GM19397 (cell line): ENCODE data around the gene GATAD2B.
A peak's percentile ranks its signal among the peaks of the same experiment; 100 is the strongest.
"Not testable (repeated sequence)": the region's sequence is repeated elsewhere in the genome, so short reads cannot be mapped to it uniquely, and the experiment has no call there.

Experiments
- ATAC-seq: cut with Tn5 transposase; IDR thresholded peaks from one replicate; pipeline ENCODE4 v1.9.1; 2021; ENCODE audit warnings: mild to moderate bottlenecking, moderate library complexity; ENCODE audit not compliant: unreplicated experiment

The GATAD2B gene

GRCh38 chr1:153783233-153784190 is 139.3 kb downstream of the GATAD2B start:
- ATAC-seq, result peak; percentile 87

- not testable (repeated sequence) for ATAC-seq
These were observed 140.1 kb downstream of the GATAD2B start for GRCh38 chr1:153782648-153783047.

GRCh38 chr1:153780551-153780950 is 142.2 kb downstream of the GATAD2B start:
- no peak for ATAC-seq

GRCh38 chr1:153779781-153780541 is 142.8 kb downstream of the GATAD2B start:
- no peak for ATAC-seq

- ATAC-seq, result no peak
These were observed 143.8 kb downstream of the GATAD2B start for GRCh38 chr1:153778824-153779519.

GRCh38 chr1:153778051-153778823 is 144.5 kb downstream of the GATAD2B start:
- no peak for ATAC-seq

- no peak for ATAC-seq
These were observed 145.1 kb downstream of the GATAD2B start for GRCh38 chr1:153777648-153778047.

GRCh38 chr1:153776845-153777370 is 145.9 kb downstream of the GATAD2B start:
- no peak for ATAC-seq

GRCh38 chr1:153776352-153776751 is 146.4 kb downstream of the GATAD2B start:
- no peak for ATAC-seq

- ATAC-seq, result peak; percentile 56
These were observed 147.1 kb downstream of the GATAD2B start for GRCh38 chr1:153775458-153776327.

GRCh38 chr1:153774780-153775457 is 147.9 kb downstream of the GATAD2B start, which contains the start of gene SLC27A3:
SLC27A3 (plus strand) TSS chr1:153775407; CDS start chr1:153775498, 91 bp downstream.
- peak; percentile 13 for ATAC-seq

- ATAC-seq, result no peak
These were observed 148.7 kb downstream of the GATAD2B start for GRCh38 chr1:153774026-153774595.

- ATAC-seq, result no peak
These were observed 149.5 kb downstream of the GATAD2B start for GRCh38 chr1:153773096-153773921.

- no peak for ATAC-seq
These were observed 150.8 kb downstream of the GATAD2B start for GRCh38 chr1:153771841-153772593.

GRCh38 chr1:153771261-153771660 is 151.5 kb downstream of the GATAD2B start:
- ATAC-seq, result no peak

GRCh38 chr1:153770797-153771196 is 152.0 kb downstream of the GATAD2B start:
- ATAC-seq, result no peak

GRCh38 chr1:153769221-153769620 is 153.6 kb downstream of the GATAD2B start:
- no peak for ATAC-seq
